A549 (cell line): Measurements from ENCODE around the gene ABTB1.

Source experiments
- CBX2 ChIP-seq: fragments of 200-600 bp; sonication (generic); IDR thresholded peaks from 2 replicates; pipeline ENCODE4 v1.6.1; 2016; ENCODE audit warnings: low read depth, mild to moderate bottlenecking, borderline replicate concordance
- CHD4 ChIP-seq: fragments of 200-600 bp; sonication (generic); IDR thresholded peaks from 2 replicates; pipeline ENCODE4 v1.6.1; 2016; ENCODE audit warnings: antibody characterized with exemption, mild to moderate bottlenecking, borderline replicate concordance
- CTCF ChIP-seq: fragments of >200 bp; sonication (Bioruptor Twin); formaldehyde crosslinking; IDR thresholded peaks from 3 replicates; pipeline ENCODE4 v1.5.1; 2016
- EP300 ChIP-seq, 2 experiments: fragments of >200 bp; sonication (Bioruptor Twin); formaldehyde crosslinking; IDR thresholded peaks; 2 replicates in 1 of 2; 3 replicates in 1 of 2; pipeline ENCODE4 v1.6.1; 2016 to 2017
- JUN ChIP-seq, 2 experiments: fragments of >200 bp; sonication (Bioruptor Twin); formaldehyde crosslinking; IDR thresholded peaks; 2 replicates in 1 of 2; 3 replicates in 1 of 2; pipeline ENCODE4 v1.6.1; 2016 to 2017
- POLR2A ChIP-seq: IDR thresholded peaks from 2 replicates; pipeline ENCODE4 v1.6.1; 2012; ENCODE audit warnings: mild to moderate bottlenecking, low read length
- RARB ChIP-seq: fragments of 250-450 bp; sonication (Bioruptor Pico); IDR thresholded peaks from 2 replicates; pipeline ENCODE4 v1.8.0; 2021; ENCODE audit warnings: mild to moderate bottlenecking, moderate library complexity
- REST ChIP-seq: fragments of 200-600 bp; sonication (generic); IDR thresholded peaks from 2 replicates; pipeline ENCODE4 v1.6.1; 2016; ENCODE audit warnings: antibody characterized with exemption, mild to moderate bottlenecking, moderate library complexity
- RFX5 ChIP-seq: fragments of 450-650 bp; IDR thresholded peaks from 2 replicates; pipeline ENCODE4 v1.7.1; 2014; ENCODE audit warnings: antibody characterized with exemption, mild to moderate bottlenecking, moderate library complexity
- SMC3 ChIP-seq: fragments of >200 bp; sonication (Bioruptor Twin); formaldehyde crosslinking; IDR thresholded peaks from 3 replicates; pipeline ENCODE4 v1.6.1; 2018; ENCODE audit warnings: inconsistent platforms
- TF ChIP-seq, protein P1 (sequence below): IDR thresholded peaks from 2 replicates; pipeline ENCODE4 v1.6.1; 2012

DNA sequence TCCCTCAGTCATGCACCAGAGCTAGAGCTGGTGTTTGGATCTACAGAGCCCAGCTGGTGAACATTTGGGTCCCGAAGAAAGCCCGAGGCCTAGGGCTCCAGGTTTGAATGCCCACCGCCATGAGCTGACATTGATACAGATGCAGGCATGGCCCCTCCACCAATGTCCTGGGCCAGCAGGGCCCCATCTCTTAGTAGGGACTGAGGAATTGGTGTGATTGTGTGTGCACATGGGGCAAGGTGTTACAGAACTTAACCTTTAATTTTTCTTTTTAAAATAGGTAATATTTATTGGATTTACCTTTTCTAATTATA is 32.8 kb upstream of the ABTB1 start:
- TF ChIP-seq CTCF (no peak), SMC3 (no peak), CBX2 (no peak), POLR2A (no peak), RFX5 (no peak), EP300 (IDR thresholded peaks at IDR 0.05) (no peak), JUN (IDR thresholded peaks at IDR 0.05) (no peak), REST (no peak), RARB (CRISPR knock-in tag) (no peak), CHD4 (no peak)
- TF ChIP-seq, protein P1, sequence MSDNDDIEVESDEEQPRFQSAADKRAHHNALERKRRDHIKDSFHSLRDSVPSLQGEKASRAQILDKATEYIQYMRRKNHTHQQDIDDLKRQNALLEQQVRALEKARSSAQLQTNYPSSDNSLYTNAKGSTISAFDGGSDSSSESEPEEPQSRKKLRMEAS = no peak
